CD4-positive, alpha-beta T cell (primary cell): Measurements from ENCODE around the gene NFKBIZ. TPM values are rescaled to one million over a fixed set of nuclear protein-coding genes. Genes with fewer than 3 reads are reported as not detected.

Experiments
- ATAC-seq: fragments of 200-7000 bp; cut with Tn5 transposase; one replicate; pipeline ENCODE4 v1.10.0; 2022; ENCODE audit warnings: mild to moderate bottlenecking; ENCODE audit not compliant: poor library complexity
- CTCF ChIA-PET: fragments of 350-600 bp; sonication (Branson Sonifier 250); formaldehyde crosslinking; loops from one replicate; lab custom pipeline; 2021; ENCODE audit warnings: antibody characterized with exemption, inconsistent platforms; lab: Charles Lee
- POLR2A ChIA-PET: fragments of 350-600 bp; sonication (Branson Sonifier 250); formaldehyde crosslinking; loops from one replicate; lab custom pipeline; 2021; ENCODE audit warnings: antibody characterized with exemption, inconsistent platforms; lab: Charles Lee
- DNase-seq, 14 experiments: peaks; one replicate each; pipeline ENCODE4 v3.0.0-alpha.2; 2013 to 2020; ENCODE audit warnings: mixed read lengths in 2 of 14
- H3K27ac ChIP-seq, 2 donors: one replicate each; pipeline versions ENCODE4 v1.5.1 to v1.7.0; 2013; ENCODE audit warnings: low read length in 2 of 2, low read depth in 1 of 2, mild to moderate bottlenecking in 1 of 2
- H3K27me3 ChIP-seq, 2 experiments: 1 replicate in 1 of 2; 2 replicates in 1 of 2; pipeline versions ENCODE4 v1.6.1 to v1.7.0; 2013; ENCODE audit warnings: low read length in 2 of 2, control low read depth in 1 of 2, mild to moderate bottlenecking in 1 of 2, moderate library complexity in 1 of 2; ENCODE audit not compliant: insufficient read depth in 2 of 2, control insufficient read depth in 1 of 2
- H3K36me3 ChIP-seq: one replicate; pipeline ENCODE4 v1.6.1; 2013; ENCODE audit warnings: low read length, control low read depth; ENCODE audit not compliant: insufficient read depth
- H3K4me1 ChIP-seq: one replicate; pipeline ENCODE4 v1.6.1; 2013; ENCODE audit warnings: low read length, control low read depth; ENCODE audit not compliant: insufficient read depth
- H3K4me3 ChIP-seq: one replicate; pipeline ENCODE4 v1.5.1; 2013; ENCODE audit warnings: mild to moderate bottlenecking, low read length, moderate library complexity
- H3K9me3 ChIP-seq, 2 experiments: 1 replicate in 1 of 2; 2 replicates in 1 of 2; pipeline versions ENCODE4 v1.6.1 to v1.7.0; 2013; ENCODE audit warnings: low read length in 2 of 2, mild to moderate bottlenecking in 2 of 2, control low read depth in 1 of 2, moderate library complexity in 1 of 2; ENCODE audit not compliant: control insufficient read depth in 1 of 2, insufficient read depth in 1 of 2
- H3K27ac Mint-ChIP-seq: one replicate; pipeline ENCODE4 v1.8.0; 2020; ENCODE audit warnings: mixed read lengths
- H3K27me3 Mint-ChIP-seq: one replicate; pipeline ENCODE4 v1.8.0; 2021; ENCODE audit warnings: mixed read lengths
- H3K36me3 Mint-ChIP-seq: one replicate; pipeline ENCODE4 v1.8.0; 2021; ENCODE audit warnings: low read depth, mixed read lengths
- H3K4me1 Mint-ChIP-seq: one replicate; pipeline ENCODE4 v1.8.0; 2021; ENCODE audit warnings: low read depth, mixed read lengths
- H3K4me3 Mint-ChIP-seq: one replicate; pipeline ENCODE4 v1.8.0; 2020; ENCODE audit warnings: mild to moderate bottlenecking, mixed read lengths
- H3K9me3 Mint-ChIP-seq: one replicate; pipeline ENCODE4 v1.8.0; 2020; ENCODE audit warnings: mixed read lengths
- intact Hi-C, 2 experiments: fragments of 100-400 bp; cut with DNase I in 1 of 2; cut with micrococcal nuclease in 1 of 2; formaldehyde crosslinking; loops; one replicate each; pipeline versions ENCODE4 v1.15.1 to v1.9.0; 2023 to 2025; cut with DNase I, micrococcal nuclease
- total RNA-seq, 174 experiments: library from RNA in 2 of 174; stranded (reverse) in 2 of 174; gene quantifications; one replicate each; pipeline ENCODE4 v1.2.3 and lab custom pipeline; 2021 to 2026
- TF ChIP-seq, protein P1 (sequence below): fragments of 200-600 bp; IDR thresholded peaks from one replicate; pipeline ENCODE4 v1.8.0; 2022; ENCODE audit warnings: antibody characterized with exemption, mild to moderate bottlenecking

The NFKBIZ gene
- total RNA-seq, 2 experiments from 2014 or later, result 438 to 451 TPM

DNA sequence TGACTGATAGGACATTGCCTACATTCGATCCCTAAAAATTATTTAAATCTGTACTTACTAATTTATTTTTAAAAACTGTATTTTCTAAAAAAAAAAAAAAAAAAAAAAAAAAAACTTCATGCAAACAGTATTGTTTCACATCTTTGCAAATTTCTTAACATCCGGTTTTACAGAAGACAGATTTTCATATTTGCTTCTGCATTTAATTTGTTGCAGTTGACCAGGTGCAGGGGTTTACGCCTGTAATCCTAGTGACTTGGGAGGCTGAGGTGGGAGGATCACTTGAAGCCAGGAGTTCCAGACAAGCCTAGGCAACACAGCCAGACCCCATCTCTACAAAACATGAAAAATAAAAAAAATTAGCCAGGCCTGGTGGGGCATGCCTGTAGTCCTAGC is 6.4 kb upstream of the NFKBIZ start:
- Mint-ChIP-seq H3K4me3 (no peak overlapping the region), H3K27me3 (no peaks in the 10 kb centered on the region), H3K27ac (no peak overlapping the region), H3K36me3 (no peaks in the 10 kb centered on the region), H3K4me1 (no peaks in the 10 kb centered on the region), H3K9me3 (peaks cover 4% of the 10 kb centered on the region)
- no peaks in the 10 kb centered on the region for H3K27me3 ChIP-seq
- H3K9me3 ChIP-seq, result peaks cover 0 to 3% of the 10 kb centered on the region in 2 experiments
- no peaks in the 10 kb centered on the region for H3K4me1 ChIP-seq
- H3K4me3 ChIP-seq, result no peak overlapping the region
- TF ChIP-seq, protein P1, sequence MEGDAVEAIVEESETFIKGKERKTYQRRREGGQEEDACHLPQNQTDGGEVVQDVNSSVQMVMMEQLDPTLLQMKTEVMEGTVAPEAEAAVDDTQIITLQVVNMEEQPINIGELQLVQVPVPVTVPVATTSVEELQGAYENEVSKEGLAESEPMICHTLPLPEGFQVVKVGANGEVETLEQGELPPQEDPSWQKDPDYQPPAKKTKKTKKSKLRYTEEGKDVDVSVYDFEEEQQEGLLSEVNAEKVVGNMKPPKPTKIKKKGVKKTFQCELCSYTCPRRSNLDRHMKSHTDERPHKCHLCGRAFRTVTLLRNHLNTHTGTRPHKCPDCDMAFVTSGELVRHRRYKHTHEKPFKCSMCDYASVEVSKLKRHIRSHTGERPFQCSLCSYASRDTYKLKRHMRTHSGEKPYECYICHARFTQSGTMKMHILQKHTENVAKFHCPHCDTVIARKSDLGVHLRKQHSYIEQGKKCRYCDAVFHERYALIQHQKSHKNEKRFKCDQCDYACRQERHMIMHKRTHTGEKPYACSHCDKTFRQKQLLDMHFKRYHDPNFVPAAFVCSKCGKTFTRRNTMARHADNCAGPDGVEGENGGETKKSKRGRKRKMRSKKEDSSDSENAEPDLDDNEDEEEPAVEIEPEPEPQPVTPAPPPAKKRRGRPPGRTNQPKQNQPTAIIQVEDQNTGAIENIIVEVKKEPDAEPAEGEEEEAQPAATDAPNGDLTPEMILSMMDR, result no peak
- CTCF ChIA-PET, result interaction anchor here (0.6 kb wide), 1 partner anchor 1126 kb away, joined by 4 read pairs; no protein-coding TSS in a partner anchor
- POLR2A ChIA-PET, result interaction anchor here (2.3 kb wide), 1 partner anchor 15 kb away, joined by 10 read pairs; no protein-coding TSS in a partner anchor
- intact Hi-C loops, result no loop called here
- ATAC-seq, result no peak
- H3K27ac ChIP-seq, result no peak overlapping the region
- no peaks in the 10 kb centered on the region for H3K36me3 ChIP-seq
- no peak for DNase-seq

DNA sequence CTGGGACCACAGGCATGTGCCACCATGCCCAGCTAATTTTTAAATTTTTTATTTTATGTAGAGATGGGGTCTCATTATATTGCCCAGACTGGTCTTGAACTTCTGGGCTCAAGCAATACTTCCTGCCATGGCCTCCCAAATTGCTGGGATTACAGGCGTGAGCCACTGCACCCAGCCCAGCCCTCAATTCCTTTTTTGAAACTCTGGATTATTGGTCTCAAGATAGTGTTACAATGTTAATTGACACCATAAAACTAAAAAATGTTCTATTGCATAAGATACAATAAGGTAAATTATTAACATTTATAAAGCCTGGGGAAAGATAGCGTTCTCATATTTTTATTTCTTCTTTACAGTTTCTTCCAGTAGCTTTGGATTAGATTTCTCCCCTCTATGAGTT is 3.9 kb upstream of the NFKBIZ start:
- Mint-ChIP-seq H3K36me3 (peaks cover 10% of the 10 kb centered on the region), H3K9me3 (peaks cover 4% of the 10 kb centered on the region), H3K27me3 (peaks cover 4% of the 10 kb centered on the region), H3K4me3 (no peak overlapping the region), H3K4me1 (peaks cover 14% of the 10 kb centered on the region), H3K27ac (no peak overlapping the region)
- intact Hi-C loops, result loop anchor here in 1 of 2 experiments (5.0 kb wide), 2 partner anchors 33 to 158 kb away; partner anchors contain the start of gene RPL24
- DNase-seq (no peak), ATAC-seq (no peak)
- H3K27ac ChIP-seq, result no peak overlapping the region
- H3K4me3 ChIP-seq, result no peak overlapping the region
- H3K36me3 ChIP-seq, result no peaks in the 10 kb centered on the region
- TF ChIP-seq, protein P1, result no peak
- ChIA-PET POLR2A (no interaction called here), CTCF (no interaction called here)
- peaks cover 4% of the 10 kb centered on the region for H3K4me1 ChIP-seq
- peaks cover 0 to 3% of the 10 kb centered on the region in 2 experiments for H3K9me3 ChIP-seq
- H3K27me3 ChIP-seq, result no peaks in the 10 kb centered on the region

DNA sequence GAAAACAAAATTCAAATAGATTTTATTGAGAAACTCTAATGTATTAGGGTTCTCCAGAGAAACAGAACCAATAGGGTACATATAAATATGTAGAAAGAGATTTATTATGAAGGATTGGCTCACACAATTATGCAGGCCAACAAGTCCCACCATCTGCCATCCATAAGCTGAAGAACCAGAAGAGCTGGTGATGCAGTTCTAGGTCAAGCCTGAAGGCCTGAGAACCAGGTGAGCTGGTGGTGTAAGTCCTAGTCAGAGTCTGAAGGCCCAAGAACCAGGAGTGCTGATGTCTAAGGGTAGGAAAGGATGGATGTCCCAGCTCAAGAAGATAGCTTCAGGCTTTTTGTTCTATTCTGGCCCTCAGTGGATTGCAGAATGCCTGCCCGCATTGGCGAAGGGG is 2.6 kb upstream of the NFKBIZ start:
- Mint-ChIP-seq H3K27ac (peak overlapping the region; percentile 100), H3K4me1 (peaks cover 27% of the 10 kb centered on the region), H3K4me3 (peak overlapping the region; percentile 35), H3K27me3 (peaks cover 5% of the 10 kb centered on the region), H3K36me3 (peaks cover 22% of the 10 kb centered on the region), H3K9me3 (peaks cover 4% of the 10 kb centered on the region)
- TF ChIP-seq, protein P1, result no peak
- Histone ChIP-seq H3K4me1 (peaks cover 6% of the 10 kb centered on the region), H3K4me3 (no peak overlapping the region), H3K27me3 (no peaks in the 10 kb centered on the region), H3K36me3 (peaks cover 1% of the 10 kb centered on the region), H3K9me3 (peaks cover 0 to 3% of the 10 kb centered on the region in 2 experiments), H3K27ac (no peak overlapping the region)
- POLR2A ChIA-PET, result interaction anchor here (7.7 kb wide), 1 partner anchor 18 kb away, joined by 221 read pairs; no protein-coding TSS in a partner anchor
- no peak for ATAC-seq
- intact Hi-C loops, result loop anchor here in 1 of 2 experiments (2.0 to 5.0 kb wide), 3 partner anchors 16 to 159 kb away; partner anchors contain the start of gene RPL24
- CTCF ChIA-PET, result no interaction called here
- DNase-seq, result no peak
